Nephron progenitor cell (in vitro differentiated cells): ENCODE data around the gene LAGE3.

Source experiments
- DNase-seq: peaks from one replicate; pipeline ENCODE4 v3.0.0; 2021
- H3K27ac Mint-ChIP-seq: 2 replicates; pipeline ENCODE4 v1.8.0; 2021; ENCODE audit warnings: mild to moderate bottlenecking, moderate library complexity, mixed read lengths
- H3K27me3 Mint-ChIP-seq: 2 replicates; pipeline ENCODE4 v1.8.0; 2021; ENCODE audit warnings: mild to moderate bottlenecking, low read depth, mixed read lengths; ENCODE audit not compliant: poor library complexity
- H3K36me3 Mint-ChIP-seq: 2 replicates; pipeline ENCODE4 v1.8.0; 2021; ENCODE audit warnings: low read depth, mixed read lengths
- H3K4me1 Mint-ChIP-seq: 2 replicates; pipeline ENCODE4 v1.8.0; 2021; ENCODE audit warnings: mixed read lengths
- H3K4me3 Mint-ChIP-seq: 2 replicates; pipeline ENCODE4 v1.8.0; 2021; ENCODE audit warnings: mild to moderate bottlenecking, moderate library complexity, mixed read lengths
- H3K9me3 Mint-ChIP-seq: 2 replicates; pipeline ENCODE4 v1.8.0; 2021; ENCODE audit warnings: mild to moderate bottlenecking, moderate library complexity, mixed read lengths
- TF ChIP-seq, protein P1 (sequence below): fragments of 200-600 bp; sonication (generic); IDR thresholded peaks from 2 replicates; pipeline ENCODE4 v1.5.0; 2021; ENCODE audit warnings: antibody characterized with exemption

LAGE3 gene

DNA sequence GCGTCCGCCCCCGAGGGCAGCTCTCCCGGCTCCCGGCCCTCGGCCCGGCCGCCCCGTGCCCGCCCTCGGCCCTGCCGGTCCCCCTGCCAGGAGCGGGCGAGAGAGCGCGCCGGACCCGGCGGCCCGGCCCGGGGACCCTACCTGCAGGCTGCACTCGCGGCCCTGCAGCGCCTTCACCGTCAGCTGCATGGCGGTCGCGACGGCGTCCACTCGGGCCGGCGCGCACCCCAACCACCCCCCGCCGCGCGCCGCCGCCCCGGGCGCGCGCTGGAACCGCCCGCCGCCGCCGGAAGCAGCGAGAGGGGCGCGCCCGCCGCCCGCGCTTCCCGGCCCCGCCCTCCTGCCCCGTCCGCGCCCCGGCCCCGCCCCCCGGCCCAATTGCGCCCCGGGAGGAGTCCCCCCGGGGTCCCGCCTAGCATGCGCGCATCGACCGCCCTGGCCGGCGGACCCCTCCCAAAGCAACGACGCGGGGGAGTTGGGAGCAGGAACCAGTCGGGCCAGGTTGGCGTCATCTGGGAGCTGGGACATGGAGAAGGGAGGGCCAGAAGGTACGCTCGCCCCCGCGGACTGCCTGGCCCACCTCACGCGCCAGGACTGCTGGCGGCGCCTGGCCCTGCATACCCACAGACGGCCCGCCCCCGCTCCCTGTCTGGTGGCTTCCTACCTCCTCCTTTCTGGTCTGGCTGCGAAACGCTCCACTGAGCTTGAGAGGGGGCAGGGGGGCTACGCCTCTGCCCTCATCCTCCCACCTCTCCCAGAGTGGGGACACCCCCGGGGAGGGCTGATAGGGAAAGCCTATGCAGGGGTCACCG lies 7.5 kb upstream of the LAGE3 start, which contains the start of gene UBL4A:
UBL4A (minus strand) TSS at position 220 of the 812 bp plus-strand sequence; CDS start at position 189, 31 bp downstream.
- Mint-ChIP-seq H3K27ac (no peak within 1 kb of the TSS), H3K27me3 (peaks cover 7% of the 10 kb centered on the region), H3K36me3 (peaks cover 14% of the 10 kb centered on the region), H3K4me1 (peaks cover 31% of the 10 kb centered on the region), H3K9me3 (peaks cover 63% of the 10 kb centered on the region), H3K4me3 (peak within 1 kb of the TSS; percentile 74)
- peak; percentile 63 for DNase-seq
- TF ChIP-seq, protein P1, sequence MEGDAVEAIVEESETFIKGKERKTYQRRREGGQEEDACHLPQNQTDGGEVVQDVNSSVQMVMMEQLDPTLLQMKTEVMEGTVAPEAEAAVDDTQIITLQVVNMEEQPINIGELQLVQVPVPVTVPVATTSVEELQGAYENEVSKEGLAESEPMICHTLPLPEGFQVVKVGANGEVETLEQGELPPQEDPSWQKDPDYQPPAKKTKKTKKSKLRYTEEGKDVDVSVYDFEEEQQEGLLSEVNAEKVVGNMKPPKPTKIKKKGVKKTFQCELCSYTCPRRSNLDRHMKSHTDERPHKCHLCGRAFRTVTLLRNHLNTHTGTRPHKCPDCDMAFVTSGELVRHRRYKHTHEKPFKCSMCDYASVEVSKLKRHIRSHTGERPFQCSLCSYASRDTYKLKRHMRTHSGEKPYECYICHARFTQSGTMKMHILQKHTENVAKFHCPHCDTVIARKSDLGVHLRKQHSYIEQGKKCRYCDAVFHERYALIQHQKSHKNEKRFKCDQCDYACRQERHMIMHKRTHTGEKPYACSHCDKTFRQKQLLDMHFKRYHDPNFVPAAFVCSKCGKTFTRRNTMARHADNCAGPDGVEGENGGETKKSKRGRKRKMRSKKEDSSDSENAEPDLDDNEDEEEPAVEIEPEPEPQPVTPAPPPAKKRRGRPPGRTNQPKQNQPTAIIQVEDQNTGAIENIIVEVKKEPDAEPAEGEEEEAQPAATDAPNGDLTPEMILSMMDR, result no peak

DNA sequence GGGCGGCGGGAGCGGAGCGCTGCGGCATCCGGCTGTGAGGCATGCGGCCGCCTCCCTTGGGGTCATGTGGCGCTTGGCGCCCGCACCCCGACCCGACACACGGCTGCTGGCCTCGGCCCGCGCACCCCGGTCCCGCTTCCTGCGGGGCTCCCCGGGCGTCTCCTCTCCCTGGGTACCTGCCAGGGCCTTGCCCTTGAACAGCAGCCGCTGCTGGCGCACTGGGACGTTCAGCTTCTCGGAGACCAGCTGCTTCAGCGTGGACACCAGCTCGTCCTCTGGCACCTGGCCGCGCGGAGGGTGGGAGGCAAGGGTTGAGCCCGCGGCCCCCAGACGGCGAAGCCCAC lies 6.9 kb upstream of the LAGE3 start:
- peak; percentile 34 for DNase-seq

DNA sequence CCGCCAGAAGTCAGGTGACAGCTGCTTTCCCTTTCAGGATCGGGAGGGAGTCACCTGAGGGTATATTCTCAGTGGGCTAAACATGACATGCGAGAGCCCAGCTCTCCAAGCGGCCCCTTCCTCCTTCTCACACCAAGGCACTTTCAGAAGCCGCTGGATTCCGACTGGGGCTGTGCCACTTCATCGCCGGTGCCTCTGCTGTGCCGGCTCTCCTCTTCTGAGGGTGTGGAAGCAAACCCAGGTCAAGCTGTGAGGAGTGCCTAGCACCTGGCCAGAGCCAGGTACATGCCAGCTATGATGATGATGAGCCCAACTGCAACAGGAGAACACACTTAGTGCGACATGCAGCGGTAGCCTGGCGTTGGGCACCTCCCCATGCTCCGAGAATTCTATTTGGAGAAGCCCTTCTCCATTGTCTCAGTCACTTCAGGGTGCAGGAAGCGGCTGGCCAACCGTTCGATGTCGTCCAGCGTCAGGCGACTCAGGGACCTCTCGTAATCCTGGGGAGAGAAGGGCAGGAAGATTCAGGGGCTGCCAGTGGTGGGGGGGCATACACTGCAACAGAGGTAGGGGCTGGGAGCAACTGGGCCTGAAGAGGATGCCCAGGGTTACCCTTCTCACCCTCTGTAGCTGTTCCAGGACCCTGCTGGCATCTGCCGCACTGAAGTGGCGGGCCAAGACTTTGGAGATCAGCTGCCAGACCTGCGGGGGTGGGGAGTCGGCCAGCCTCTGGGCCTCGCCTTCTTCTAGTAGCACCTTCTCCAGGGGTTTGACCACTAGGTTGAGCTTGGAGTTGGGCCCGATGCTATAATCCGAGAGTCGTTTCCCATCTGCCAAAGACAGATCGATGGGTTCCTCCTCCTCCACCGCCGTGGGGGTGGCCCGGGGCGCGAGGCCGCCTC lies 6.3 kb upstream of the LAGE3 start:
- TF ChIP-seq, protein P1, result no peak
- Mint-ChIP-seq H3K36me3 (peaks cover 14% of the 10 kb centered on the region), H3K27me3 (peaks cover 7% of the 10 kb centered on the region), H3K9me3 (peaks cover 63% of the 10 kb centered on the region), H3K4me3 (peak overlapping the region; percentile 74), H3K27ac (no peak overlapping the region), H3K4me1 (peaks cover 23% of the 10 kb centered on the region)
- DNase-seq, result no peak

More for the DNA sequence above, 6.9 kb upstream of the LAGE3 start:
- Mint-ChIP-seq H3K4me3 (peak overlapping the region; percentile 54), H3K36me3 (peaks cover 14% of the 10 kb centered on the region), H3K9me3 (peaks cover 62% of the 10 kb centered on the region), H3K4me1 (peaks cover 25% of the 10 kb centered on the region), H3K27ac (no peak overlapping the region), H3K27me3 (peaks cover 7% of the 10 kb centered on the region)
- TF ChIP-seq, protein P1, result no peak

GRCh38 chrX:154484255-154485149 lies 5.4 kb upstream of the LAGE3 start:
- H3K4me1 Mint-ChIP-seq, result peaks cover 19% of the 10 kb centered on the region
- TF ChIP-seq, protein P1, result no peak
- peaks cover 8% of the 10 kb centered on the region for H3K27me3 Mint-ChIP-seq
- H3K36me3 Mint-ChIP-seq, result peaks cover 14% of the 10 kb centered on the region
- H3K9me3 Mint-ChIP-seq, result peaks cover 66% of the 10 kb centered on the region
- no peak for DNase-seq
- no peak overlapping the region for H3K27ac Mint-ChIP-seq
- no peak overlapping the region for H3K4me3 Mint-ChIP-seq

- Mint-ChIP-seq H3K4me3 (no peak overlapping the region), H3K4me1 (peaks cover 16% of the 10 kb centered on the region), H3K27me3 (peaks cover 9% of the 10 kb centered on the region), H3K27ac (no peak overlapping the region), H3K9me3 (peaks cover 65% of the 10 kb centered on the region), H3K36me3 (peaks cover 14% of the 10 kb centered on the region)
- DNase-seq, result no peak
- TF ChIP-seq, protein P1, result no peak
Measured at GRCh38 chrX:154483325-154483724, 4.2 kb upstream of the LAGE3 start.
